Measurements from ENCODE around the gene AXIN1. TPM values are rescaled to one million over a fixed set of nuclear protein-coding genes. Genes with fewer than 3 reads are reported as not detected.
"Not testable (repeated sequence)": the region's sequence is repeated elsewhere in the genome, so short reads cannot be mapped to it uniquely, and the experiment has no call there.

AXIN1 gene
- total RNA-seq, 1 experiment from 2014 or later = 53.3 TPM

GRCh38 chr16:378821-379182, 26.3 kb upstream of the AXIN1 start:
- H3K9me3 ChIP-seq (ENCODE audit: control insufficient read depth, insufficient read depth, low read depth, low read length) = no peaks in the 10 kb centered on the region
- intact Hi-C loops (cut with micrococcal nuclease; ENCODE audit: unreplicated experiment) = no loop called here
- ATAC-seq (no peak), DNase-seq (ENCODE audit: low read depth, low spot score) (no peak)
- TF ChIP-seq REST (IDR thresholded peaks at IDR 0.05; ENCODE audit: insufficient read depth in 1 of 2, low read depth in 2 of 2, low read length in 1 of 2) (no peak), POLR2AphosphoS5 (IDR thresholded peaks at IDR 0.05; ENCODE audit: low read depth, low read length) (no peak), CTCF (IDR thresholded peaks at IDR 0.05) (no peak), SIN3A (IDR thresholded peaks at IDR 0.05; ENCODE audit: borderline replicate concordance, insufficient read depth, low read depth, low read length) (no peak), TCF7L2 (IDR thresholded peaks at IDR 0.05; ENCODE audit: low read depth, low read length) (no peak)
- H3K27me3 ChIP-seq (ENCODE audit: control insufficient read depth, insufficient read depth, low read length) = no peaks in the 10 kb centered on the region
- no peaks in the 10 kb centered on the region for H3K36me3 ChIP-seq (ENCODE audit: control insufficient read depth, insufficient read depth, low read length)
- no peak overlapping the region for H3K4me3 ChIP-seq (ENCODE audit: low read depth in 2 of 2, low read length in 2 of 2)
- BruUV-seq (replicated peaks) = no TSS peak
- ChIA-PET POLR2A (no interaction called here), CTCF (no interaction called here)
- H3K4me1 ChIP-seq (ENCODE audit: control insufficient read depth, insufficient read depth, low read length) = peaks cover 28% of the 10 kb centered on the region
- no peak overlapping the region for H3K27ac ChIP-seq (ENCODE audit: low read length)
- in situ Hi-C loops (cut with HindIII; ENCODE audit: low pct_unique_long_range_greater_than_20kb, low sequenced_read_pairs) = no loop called here

GRCh38 chr16:378113-378820, 25.7 kb upstream of the AXIN1 start:
- H3K9me3 ChIP-seq (ENCODE audit: control insufficient read depth, insufficient read depth, low read depth, low read length); BruUV-seq (replicated peaks); ATAC-seq; H3K36me3 ChIP-seq (ENCODE audit: control insufficient read depth, insufficient read depth, low read length); POLR2A ChIA-PET; H3K4me3 ChIP-seq (ENCODE audit: low read depth in 2 of 2, low read length in 2 of 2); in situ Hi-C loops (cut with HindIII; ENCODE audit: low pct_unique_long_range_greater_than_20kb, low sequenced_read_pairs); H3K27ac ChIP-seq (ENCODE audit: low read length); H3K27me3 ChIP-seq (ENCODE audit: control insufficient read depth, insufficient read depth, low read length); CTCF ChIA-PET; DNase-seq (ENCODE audit: low read depth, low spot score); intact Hi-C loops (cut with micrococcal nuclease; ENCODE audit: unreplicated experiment): not testable (repeated sequence)
- H3K4me1 ChIP-seq (ENCODE audit: control insufficient read depth, insufficient read depth, low read length) = peaks cover 22% of the 10 kb centered on the region

- Histone ChIP-seq H3K27me3 (ENCODE audit: control insufficient read depth, insufficient read depth, low read length) (no peaks in the 10 kb centered on the region), H3K4me1 (ENCODE audit: control insufficient read depth, insufficient read depth, low read length) (peaks cover 15% of the 10 kb centered on the region), H3K4me3 (ENCODE audit: low read depth in 2 of 2, low read length in 2 of 2) (no peak overlapping the region), H3K9me3 (ENCODE audit: control insufficient read depth, insufficient read depth, low read depth, low read length) (no peaks in the 10 kb centered on the region), H3K36me3 (ENCODE audit: control insufficient read depth, insufficient read depth, low read length) (no peaks in the 10 kb centered on the region), H3K27ac (ENCODE audit: low read length) (no peak overlapping the region)
- DNase-seq (ENCODE audit: low read depth, low spot score) (no peak), ATAC-seq (no peak)
- TF ChIP-seq TCF7L2 (IDR thresholded peaks at IDR 0.05; ENCODE audit: low read depth, low read length) = no peak
- no peak for TF ChIP-seq REST (IDR thresholded peaks at IDR 0.05; ENCODE audit: insufficient read depth in 1 of 2, low read depth in 2 of 2, low read length in 1 of 2)
- no peak for TF ChIP-seq CTCF (IDR thresholded peaks at IDR 0.05)
- TF ChIP-seq SIN3A (IDR thresholded peaks at IDR 0.05; ENCODE audit: borderline replicate concordance, insufficient read depth, low read depth, low read length) = no peak
- no peak for TF ChIP-seq POLR2AphosphoS5 (IDR thresholded peaks at IDR 0.05; ENCODE audit: low read depth, low read length)
- ChIA-PET CTCF (no interaction called here), POLR2A (no interaction called here)
- in situ Hi-C loops (cut with HindIII; ENCODE audit: low pct_unique_long_range_greater_than_20kb, low sequenced_read_pairs) = no loop called here
- intact Hi-C loops (cut with micrococcal nuclease; ENCODE audit: unreplicated experiment) = no loop called here
- no TSS peak for BruUV-seq (replicated peaks)
These were observed 25.0 kb upstream of the AXIN1 start for GRCh38 chr16:377419-377951.
